Mesothelial cell of epicardium (in vitro differentiated cells): Measurements from ENCODE around the gene TJAP1. TPM values are rescaled to one million over a fixed set of nuclear protein-coding genes. Genes with fewer than 3 reads are reported as not detected.

Experiments used
- DNase-seq, 2 experiments: peaks; one replicate each; pipeline ENCODE4 v3.0.0; 2021; ENCODE audit warnings: low spot score in 2 of 2; ENCODE audit not compliant: unreplicated experiment in 2 of 2
- H3K27ac Mint-ChIP-seq: 2 replicates; pipeline ENCODE4 v1.8.0; 2021; ENCODE audit warnings: mixed read lengths
- H3K27me3 Mint-ChIP-seq: 2 replicates; pipeline ENCODE4 v1.8.0; 2021; ENCODE audit warnings: low read depth, mixed read lengths
- H3K36me3 Mint-ChIP-seq: 2 replicates; pipeline ENCODE4 v1.8.0; 2021; ENCODE audit warnings: mixed read lengths
- H3K4me1 Mint-ChIP-seq: 2 replicates; pipeline ENCODE4 v1.8.0; 2021; ENCODE audit warnings: mixed read lengths
- H3K4me3 Mint-ChIP-seq: 2 replicates; pipeline ENCODE4 v1.8.0; 2021; ENCODE audit warnings: mild to moderate bottlenecking, moderate library complexity, mixed read lengths
- H3K9me3 Mint-ChIP-seq: 2 replicates; pipeline ENCODE4 v1.8.0; 2021; ENCODE audit warnings: mixed read lengths
- CTCF ChIP-seq: fragments of 200-600 bp; sonication (generic); IDR thresholded peaks from one replicate; pipeline ENCODE4 v1.5.0; 2021; ENCODE audit warnings: antibody characterized with exemption; ENCODE audit not compliant: unreplicated experiment
- total RNA-seq: library from RNA; stranded (reverse); gene quantifications from 3 replicates; pipeline ENCODE4 v1.2.1, GENCODE V29; 2021

The TJAP1 gene
- total RNA-seq, 1 donor from 2014 or later = 49.7 TPM

GRCh38 chr6:43502666-43503065 lies 25.3 kb downstream of the TJAP1 start:
- no peak for TF ChIP-seq CTCF

GRCh38 chr6:43503443-43503842 lies 26.1 kb downstream of the TJAP1 start:
- H3K27me3 Mint-ChIP-seq = peaks cover 13% of the 10 kb centered on the region
- H3K4me1 Mint-ChIP-seq = peaks cover 2% of the 10 kb centered on the region
- H3K36me3 Mint-ChIP-seq = peaks cover 21% of the 10 kb centered on the region

More at GRCh38 chr6:43502666-43503065, 25.3 kb downstream of the TJAP1 start:
- no peak for DNase-seq
- Mint-ChIP-seq H3K27me3 (peaks cover 5% of the 10 kb centered on the region), H3K27ac (no peak overlapping the region), H3K4me3 (no peak overlapping the region), H3K9me3 (no peaks in the 10 kb centered on the region), H3K36me3 (peaks cover 21% of the 10 kb centered on the region), H3K4me1 (peaks cover 2% of the 10 kb centered on the region)

GRCh38 chr6:43504756-43505593 lies 27.6 kb downstream of the TJAP1 start:
- no peak overlapping the region for H3K27ac Mint-ChIP-seq
- H3K4me1 Mint-ChIP-seq = peaks cover 7% of the 10 kb centered on the region
- no peak for TF ChIP-seq CTCF
- DNase-seq = no peak
- H3K36me3 Mint-ChIP-seq = peaks cover 16% of the 10 kb centered on the region
- H3K9me3 Mint-ChIP-seq = no peaks in the 10 kb centered on the region
- peaks cover 24% of the 10 kb centered on the region for H3K27me3 Mint-ChIP-seq
- H3K4me3 Mint-ChIP-seq = no peak overlapping the region

More at GRCh38 chr6:43503443-43503842, 26.1 kb downstream of the TJAP1 start:
- TF ChIP-seq CTCF = no peak
- H3K4me3 Mint-ChIP-seq = no peak overlapping the region
- DNase-seq = no peak
- no peak overlapping the region for H3K27ac Mint-ChIP-seq
- no peaks in the 10 kb centered on the region for H3K9me3 Mint-ChIP-seq

- peaks cover 24% of the 10 kb centered on the region for H3K27me3 Mint-ChIP-seq
- H3K9me3 Mint-ChIP-seq = no peaks in the 10 kb centered on the region
- no peak for DNase-seq
- no peak overlapping the region for H3K4me3 Mint-ChIP-seq
- TF ChIP-seq CTCF = no peak
- H3K27ac Mint-ChIP-seq = no peak overlapping the region
- peaks cover 7% of the 10 kb centered on the region for H3K4me1 Mint-ChIP-seq
- peaks cover 15% of the 10 kb centered on the region for H3K36me3 Mint-ChIP-seq
Measured at GRCh38 chr6:43505718-43506117, 28.3 kb downstream of the TJAP1 start.

- H3K4me1 Mint-ChIP-seq = peaks cover 7% of the 10 kb centered on the region
- H3K9me3 Mint-ChIP-seq = no peaks in the 10 kb centered on the region
- peaks cover 15% of the 10 kb centered on the region for H3K36me3 Mint-ChIP-seq
- no peak overlapping the region for H3K27ac Mint-ChIP-seq
- no peak overlapping the region for H3K4me3 Mint-ChIP-seq
- DNase-seq = no peak
- no peak for TF ChIP-seq CTCF
- H3K27me3 Mint-ChIP-seq = peaks cover 24% of the 10 kb centered on the region
Measured at GRCh38 chr6:43506171-43506570, 28.8 kb downstream of the TJAP1 start.
